OCI-LY7 (cell line): Measurements from ENCODE around the gene ADCY5.

Experiments
- CTCF ChIP-seq: fragments of 200-600 bp; sonication (generic); conservative IDR thresholded peaks from 2 replicates; pipeline ENCODE4 v1.5.1; 2014; ENCODE audit warnings: mild to moderate bottlenecking, antibody characterized with exemption, low read length, moderate library complexity, mixed read lengths
- EZH2phosphoT487 ChIP-seq: fragments of 200-600 bp; sonication (generic); IDR thresholded peaks from 2 replicates; pipeline ENCODE4 v1.6.1; 2018; ENCODE audit warnings: low read depth, borderline replicate concordance, mild to moderate bottlenecking, mixed run types, antibody characterized with exemption, low read length, moderate library complexity, mixed read lengths

- TF ChIP-seq CTCF (no peak), EZH2phosphoT487 (no peak)
Measured at GRCh38 chr3:123347691-123348264, 101.1 kb downstream of the ADCY5 start.
